ENCODE data around the gene SHC3.

DNA sequence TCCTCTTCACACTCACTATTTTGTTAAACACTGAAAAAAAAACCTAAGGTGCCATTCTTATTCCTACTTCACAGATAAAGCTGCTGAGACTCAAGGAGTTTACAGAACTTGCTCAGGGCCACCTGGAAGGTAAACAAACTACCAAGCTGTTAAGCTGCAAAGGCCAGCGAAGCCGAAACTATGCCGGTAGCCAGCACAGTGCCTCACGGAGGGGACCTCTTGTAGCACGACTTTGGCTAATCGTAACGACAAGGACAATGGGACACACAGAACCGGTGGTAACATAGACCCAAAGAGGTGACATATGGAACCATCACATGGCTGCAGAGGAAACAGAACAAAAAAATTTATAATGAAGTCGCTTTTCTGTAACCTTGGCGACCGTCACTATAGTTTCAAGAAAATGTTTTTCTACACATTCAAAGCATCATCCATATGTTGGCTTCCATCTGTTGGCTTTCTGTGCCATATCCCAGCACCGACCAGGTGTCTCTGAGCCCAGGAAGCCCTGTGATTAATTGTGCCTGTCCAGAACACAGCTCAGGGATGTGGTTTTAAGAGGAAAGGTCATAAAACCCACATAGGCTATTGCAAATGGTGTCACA, 127.1 kb downstream of the SHC3 start:
- TF ChIP-seq, protein P1, sequence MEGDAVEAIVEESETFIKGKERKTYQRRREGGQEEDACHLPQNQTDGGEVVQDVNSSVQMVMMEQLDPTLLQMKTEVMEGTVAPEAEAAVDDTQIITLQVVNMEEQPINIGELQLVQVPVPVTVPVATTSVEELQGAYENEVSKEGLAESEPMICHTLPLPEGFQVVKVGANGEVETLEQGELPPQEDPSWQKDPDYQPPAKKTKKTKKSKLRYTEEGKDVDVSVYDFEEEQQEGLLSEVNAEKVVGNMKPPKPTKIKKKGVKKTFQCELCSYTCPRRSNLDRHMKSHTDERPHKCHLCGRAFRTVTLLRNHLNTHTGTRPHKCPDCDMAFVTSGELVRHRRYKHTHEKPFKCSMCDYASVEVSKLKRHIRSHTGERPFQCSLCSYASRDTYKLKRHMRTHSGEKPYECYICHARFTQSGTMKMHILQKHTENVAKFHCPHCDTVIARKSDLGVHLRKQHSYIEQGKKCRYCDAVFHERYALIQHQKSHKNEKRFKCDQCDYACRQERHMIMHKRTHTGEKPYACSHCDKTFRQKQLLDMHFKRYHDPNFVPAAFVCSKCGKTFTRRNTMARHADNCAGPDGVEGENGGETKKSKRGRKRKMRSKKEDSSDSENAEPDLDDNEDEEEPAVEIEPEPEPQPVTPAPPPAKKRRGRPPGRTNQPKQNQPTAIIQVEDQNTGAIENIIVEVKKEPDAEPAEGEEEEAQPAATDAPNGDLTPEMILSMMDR (IDR thresholded peaks at IDR 0.05), result no peak
- no peak for TF ChIP-seq POLR2A (IDR thresholded peaks at IDR 0.05)
